Heart left ventricle (tissue), 16 donors: ENCODE results near the gene PSRC1. TPM values are rescaled to one million over a fixed set of nuclear protein-coding genes. Genes with fewer than 3 reads are reported as not detected.

Experiments
- ATAC-seq, 4 donors: fragments of 200-7000 bp; cut with Tn5 transposase; one replicate each; pipeline ENCODE4 v1.9.1; 2020 to 2022; ENCODE audit warnings: moderate library complexity in 4 of 4, mild to moderate bottlenecking in 3 of 4, moderate number of reproducible peaks in 1 of 4
- DNase-seq, 5 donors: peaks; one replicate each; pipeline ENCODE4 v3.0.0-alpha.2; 2020
- H3K27ac ChIP-seq, 12 donors: fragments of 200-600 bp; sonication (generic) in 4 of 12; one replicate each; pipeline versions ENCODE4 v1.5.0 to v1.8.0; 2016 to 2022; ENCODE audit warnings: mild to moderate bottlenecking in 2 of 12
- H3K27me3 ChIP-seq, 9 donors: fragments of 200-600 bp; sonication (generic) in 2 of 9; one replicate each; pipeline versions ENCODE4 v1.5.1 to v1.8.0; 2016 to 2022; ENCODE audit warnings: mild to moderate bottlenecking in 3 of 9
- H3K36me3 ChIP-seq, 9 donors: fragments of 200-600 bp; sonication (generic) in 2 of 9; one replicate each; pipeline versions ENCODE4 v1.5.0 to v1.8.0; 2018 to 2022; ENCODE audit warnings: mild to moderate bottlenecking in 2 of 9
- H3K4me1 ChIP-seq, 12 donors: fragments of 200-600 bp; sonication (generic) in 4 of 12; one replicate each; pipeline versions ENCODE4 v1.5.0 to v1.8.0; 2016 to 2022; ENCODE audit warnings: mild to moderate bottlenecking in 3 of 12
- H3K4me3 ChIP-seq, 12 donors: fragments of 200-600 bp; sonication (generic) in 4 of 12; one replicate each; pipeline versions ENCODE4 v1.5.0 to v1.8.0; 2017 to 2022; ENCODE audit warnings: mild to moderate bottlenecking in 9 of 12, moderate library complexity in 4 of 12
- H3K9me3 ChIP-seq, 12 donors: fragments of 200-600 bp; sonication (generic) in 4 of 12; one replicate each; pipeline versions ENCODE4 v1.5.0 to v1.8.0; 2016 to 2022; ENCODE audit warnings: mild to moderate bottlenecking in 1 of 12
- CTCF ChIP-seq, 12 donors: fragments of 200-600 bp; sonication (generic) in 4 of 12; IDR thresholded peaks; one replicate each; pipeline versions ENCODE4 v1.5.0 to v1.8.0; 2018 to 2022; ENCODE audit warnings: antibody characterized with exemption in 12 of 12, mild to moderate bottlenecking in 5 of 12
- POLR2A ChIP-seq, 2 donors: fragments of 450-650 bp; IDR thresholded peaks; one replicate each; pipeline ENCODE4 v1.6.1; 2017; ENCODE audit warnings: antibody characterized with exemption in 2 of 2, mild to moderate bottlenecking in 2 of 2, moderate library complexity in 2 of 2
- WGBS, 4 donors: extraction: QIAGEN DNeasy Blood & Tissue Kit in 2 of 4; methylation state at CpG; one replicate each; pipeline versions ENCODE4 v1.1.5 to v1.1.7; 2013 to 2018; 5-methylcytosine and 5-hydroxymethylcytosine counted together
- intact Hi-C, 10 donors: fragments of 100-400 bp; cut with DNase I; formaldehyde crosslinking; loops; one replicate each; pipeline versions ENCODE4 v1.11.1 to v1.14.2; 2022
- polyA plus RNA-seq, 2 donors: library from polyadenylated mRNA; stranded (reverse); fragments of 200-250 nt; gene quantifications; one replicate each; pipeline ENCODE4 v1.2.3, GENCODE V29; 2013
- total RNA-seq, 9 donors: library from RNA; depleted of rRNA in 2 of 9; stranded (reverse); fragments of >200 nt in 2 of 9; fragmentation: NEBNext Ultra II Directional in 3 of 9; extraction: Animal tissue kit (Norgen Biotek cat#: 25700) in 3 of 9; gene quantifications; one replicate each; pipeline versions ENCODE4 v1.1.0 to v1.2.4, GENCODE V29; 2016 to 2023
- donor health status: ischemic (EF 13 %, LVEDD 7.1; RV severe dilation, severe dysfunction).
- donor health status: healthy with polysubstance abuse.
- donor health status: DM: no; HTN: yes; CAD: no.
- donor health status: DM: no; HTN: no; CAD: no.
- donor health status: ischemic (EF 25% LVEDD 6.9; RV normal size, moderate dysfunction).
- donor health status: ischemic (EF 25% LVEDD 5.7; RV mildly dilated, moderate dysfunction).
- donor health status: healthy.
- donor health status: DM: yes; HTN: yes; CAD: no.
- donor health status: ischemic (EF 35%, LVEDD 5.7; RV mildly dilated, moderate dysfunction).
- donor health status: nonischemic (EF 11% LVEDD 7.7; RV severe dilation, severe dysfunction).
- donor health status: DM: yes; HTN: yes; CAD: no.
- donor health status: PGD.
- donor health status: ischemic (EF 29% LVEDD 5.4; RV normal size, mild dysfunction).
- donor health status: nonischemic (EF 23%, LVEDD 6.1; RV moderate dilation, normal function).

PSRC1 gene
- total and polyA plus RNA-seq, 11 donors: 0.23 to 3.6 (median 0.85) TPM; not detected in 1

GRCh38 chr1:109312978-109313775 lies 30.2 kb upstream of the PSRC1 start:
- Histone ChIP-seq H3K27ac (no peak overlapping the region), H3K9me3 (no peaks in the 10 kb centered on the region), H3K36me3 (peaks cover 0 to 89% (median 54%) of the 10 kb centered on the region in 9 donors), H3K27me3 (no peaks in the 10 kb centered on the region), H3K4me1 (peaks cover 0 to 10% (median 2%) of the 10 kb centered on the region in 12 donors), H3K4me3 (no peak overlapping the region)
- ATAC-seq (peak in 3 of 4 donors; percentile 53 to 81 (median 63)), DNase-seq (no peak)
- intact Hi-C loops: no loop called here
- no peak for TF ChIP-seq POLR2A (IDR thresholded peaks at IDR 0.05)
- no peak for TF ChIP-seq CTCF (IDR thresholded peaks at IDR 0.05)
- WGBS, 4 donors: 74 to 95% (median 87%) methylated on average over 12 of the region's 12 CpGs

- DNase-seq (no peak), ATAC-seq (no peak)
- 78 to 92% (median 89%) methylated on average over 2 of the region's 2 CpGs for WGBS, 4 donors
- H3K27me3 ChIP-seq: no peaks in the 10 kb centered on the region
- H3K9me3 ChIP-seq: no peaks in the 10 kb centered on the region
- H3K27ac ChIP-seq: no peak overlapping the region
- peaks cover 0 to 80% (median 45%) of the 10 kb centered on the region in 9 donors for H3K36me3 ChIP-seq
- intact Hi-C loops: no loop called here
- no peak overlapping the region for H3K4me3 ChIP-seq
- H3K4me1 ChIP-seq: peaks cover 0 to 19% (median 10%) of the 10 kb centered on the region in 12 donors
- TF ChIP-seq CTCF (IDR thresholded peaks at IDR 0.05) (no peak), POLR2A (IDR thresholded peaks at IDR 0.05) (no peak)
These were observed 29.3 kb upstream of the PSRC1 start for GRCh38 chr1:109312246-109312645.

GRCh38 chr1:109309347-109309746 lies 26.4 kb upstream of the PSRC1 start:
- H3K4me1 ChIP-seq: peaks cover 0 to 48% (median 25%) of the 10 kb centered on the region in 12 donors
- DNase-seq (no peak), ATAC-seq (no peak)
- H3K4me3 ChIP-seq: no peak overlapping the region
- WGBS, 4 donors: 82 to 91% (median 85%) methylated on average over 2 of the region's 2 CpGs
- no peaks in the 10 kb centered on the region for H3K9me3 ChIP-seq
- TF ChIP-seq CTCF (IDR thresholded peaks at IDR 0.05) (no peak), POLR2A (IDR thresholded peaks at IDR 0.05) (no peak)
- H3K27ac ChIP-seq: no peak overlapping the region
- H3K36me3 ChIP-seq: peaks cover 0 to 51% (median 20%) of the 10 kb centered on the region in 9 donors
- intact Hi-C loops: no loop called here
- H3K27me3 ChIP-seq: no peaks in the 10 kb centered on the region

GRCh38 chr1:109307274-109308021 lies 24.5 kb upstream of the PSRC1 start:
- intact Hi-C loops: no loop called here
- no peak overlapping the region for H3K4me3 ChIP-seq
- H3K36me3 ChIP-seq: peaks cover 0 to 32% (median 9%) of the 10 kb centered on the region in 9 donors
- peak overlapping the region in 11 of 12 donors; percentile 1 to 72 (median 54) for H3K27ac ChIP-seq
- peak; percentile 67 to 92 (median 85) for ATAC-seq
- DNase-seq: peak; percentile 29 to 82 (median 72)
- H3K27me3 ChIP-seq: peaks cover 0 to 3% (median 0%) of the 10 kb centered on the region in 9 donors
- no peaks in the 10 kb centered on the region for H3K9me3 ChIP-seq
- H3K4me1 ChIP-seq: peaks cover 0 to 48% (median 25%) of the 10 kb centered on the region in 12 donors
- no peak for TF ChIP-seq CTCF (IDR thresholded peaks at IDR 0.05)
- no peak for TF ChIP-seq POLR2A (IDR thresholded peaks at IDR 0.05)
- 31 to 40% (median 33%) methylated on average over 14 of the region's 14 CpGs for WGBS, 4 donors
